HPDE6-E6E7 (cell line): Measurements from ENCODE around the gene DNAJC30.

ENCODE experiments used
- DNase-seq: peaks from one replicate; pipeline ENCODE4 v3.0.0; 2011; ENCODE audit warnings: missing footprints; ENCODE audit errors: extremely low spot score

DNAJC30 gene

GRCh38 chr7:73708961-73709549, 25.8 kb upstream of the DNAJC30 start:
- no peak for DNase-seq

GRCh38 chr7:73707045-73707631, 23.9 kb upstream of the DNAJC30 start:
- peak; percentile 38 for DNase-seq

- DNase-seq: peak; percentile 69
Measured at GRCh38 chr7:73706126-73707044, 23.1 kb upstream of the DNAJC30 start.

GRCh38 chr7:73705551-73705920, 22.3 kb upstream of the DNAJC30 start:
- DNase-seq: no peak

- DNase-seq: no peak
Measured at GRCh38 chr7:73704640-73705550, 21.6 kb upstream of the DNAJC30 start.

GRCh38 chr7:73703757-73704639, 20.7 kb upstream of the DNAJC30 start:
- no peak for DNase-seq

DNA sequence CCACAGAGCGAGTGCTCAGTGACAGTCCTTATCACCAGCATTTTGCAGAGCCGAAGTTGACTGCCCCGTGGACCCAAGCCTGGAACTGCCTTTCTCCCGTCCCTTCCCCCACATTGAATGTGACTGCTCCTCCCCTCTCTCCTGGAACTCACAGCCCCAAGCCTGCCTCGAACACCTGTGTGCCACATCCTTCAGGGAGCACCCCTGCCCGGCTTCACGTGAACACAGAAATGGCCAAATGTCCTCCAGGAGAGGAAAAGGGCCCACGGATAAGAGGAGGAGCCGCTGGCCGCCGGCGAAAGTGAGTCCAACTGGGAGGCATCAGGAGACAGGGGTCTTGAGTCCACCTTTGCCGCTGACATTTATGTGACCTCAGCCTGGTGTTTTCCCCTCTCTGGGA, 20.0 kb upstream of the DNAJC30 start:
- DNase-seq: no peak

GRCh38 chr7:73702665-73703064, 19.4 kb upstream of the DNAJC30 start:
- no peak for DNase-seq

DNA sequence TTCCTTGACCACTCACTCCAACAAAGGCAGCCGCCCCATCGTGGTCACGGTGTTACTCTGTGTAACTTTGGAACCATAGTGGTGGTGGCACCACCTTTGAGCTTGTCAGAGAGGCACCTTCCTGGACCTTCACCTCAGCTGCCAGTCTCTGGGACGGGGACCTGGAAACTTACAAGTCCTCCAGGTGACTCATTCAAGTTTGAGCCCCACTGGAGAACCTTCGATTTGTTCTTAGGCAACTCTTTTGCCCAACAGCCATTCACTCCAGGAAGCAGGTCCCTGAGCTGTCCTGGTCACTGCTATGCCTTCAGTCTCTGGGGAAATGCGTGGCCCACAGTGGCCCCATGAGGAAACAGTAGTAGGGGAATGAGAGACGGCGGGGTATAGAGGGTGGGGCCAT, 19.0 kb upstream of the DNAJC30 start:
- DNase-seq: no peak

DNA sequence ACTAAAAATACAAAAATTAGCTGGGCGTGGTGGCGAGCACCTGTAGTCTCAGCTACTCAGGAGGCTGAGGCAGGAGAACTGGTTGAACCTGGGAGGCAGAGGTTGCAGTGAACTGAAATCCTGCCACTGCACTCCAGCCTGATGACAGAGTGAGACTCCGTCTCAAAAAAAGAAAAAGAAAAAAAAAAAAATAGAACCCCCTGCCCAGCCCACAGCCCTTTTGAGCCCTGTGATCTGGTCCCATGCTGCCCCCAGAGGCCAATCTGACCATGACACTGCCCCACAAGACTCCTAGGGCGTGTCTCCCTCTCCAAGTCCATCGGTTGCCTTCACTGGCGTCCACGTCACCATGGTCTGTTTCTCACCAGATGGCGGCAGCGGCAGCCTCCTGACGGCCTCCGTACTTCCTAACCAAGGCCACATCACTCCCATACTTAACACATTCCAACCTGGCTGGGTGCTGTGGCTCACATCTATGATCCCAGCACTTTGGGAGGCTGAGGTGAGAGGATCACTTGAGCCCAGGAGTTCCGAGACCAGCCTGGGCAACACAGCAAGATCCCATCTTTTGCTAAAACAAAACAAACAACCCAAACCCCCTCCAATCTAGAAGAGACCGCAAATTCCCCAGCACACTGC, 18.2 kb upstream of the DNAJC30 start:
- no peak for DNase-seq

- no peak for DNase-seq
Measured at GRCh38 chr7:73700581-73701134, 17.4 kb upstream of the DNAJC30 start.

- no peak for DNase-seq
Measured at GRCh38 chr7:73700069-73700423, 16.8 kb upstream of the DNAJC30 start.

- DNase-seq: no peak
Measured at GRCh38 chr7:73699370-73700068, 16.3 kb upstream of the DNAJC30 start.

GRCh38 chr7:73698410-73698809, 15.2 kb upstream of the DNAJC30 start:
- no peak for DNase-seq

- no peak for DNase-seq
Measured at GRCh38 chr7:73696372-73696771, 13.1 kb upstream of the DNAJC30 start.

DNA sequence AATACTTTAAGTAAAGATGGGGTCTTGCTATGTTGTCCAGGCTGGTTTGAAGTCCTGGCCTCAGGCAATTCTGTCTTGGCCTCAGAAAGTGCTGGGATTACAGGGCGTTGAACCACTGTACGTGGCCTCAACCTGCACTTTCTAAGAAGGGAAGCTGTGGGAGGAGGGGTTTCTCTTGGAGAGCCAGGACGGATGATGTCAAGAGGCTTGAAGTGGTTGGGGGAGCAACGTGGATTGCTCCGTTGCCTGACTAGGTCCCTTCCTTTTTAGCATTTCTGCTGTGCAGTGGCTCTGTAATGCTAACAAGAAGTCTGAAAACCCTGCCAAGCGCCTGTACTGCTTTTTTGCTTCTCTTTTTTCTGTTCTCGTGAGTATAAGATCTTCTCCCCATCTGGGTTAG, 7.4 kb upstream of the DNAJC30 start:
- no peak for DNase-seq

- no peak for DNase-seq
Measured at GRCh38 chr7:73688288-73688687, 5.0 kb upstream of the DNAJC30 start.

DNA sequence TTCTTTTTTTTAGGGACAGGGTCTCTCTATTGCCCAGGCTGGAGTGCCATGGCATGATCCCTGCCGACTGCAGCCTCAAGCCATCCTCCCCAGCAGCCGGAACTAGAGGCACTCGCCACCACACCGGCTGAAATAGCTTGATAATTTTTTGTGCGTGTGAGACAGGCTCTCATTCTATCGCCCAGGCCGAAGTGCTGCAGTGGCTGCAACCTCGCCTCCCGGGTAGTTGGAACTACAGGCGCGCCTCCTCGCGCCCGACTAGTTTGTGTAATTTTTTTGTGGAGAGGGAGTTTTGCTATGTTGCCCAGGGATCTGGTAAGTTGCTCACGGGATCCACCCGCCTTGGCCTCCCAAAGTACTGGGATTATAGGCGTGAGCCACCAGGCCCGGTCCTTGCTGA, 2.1 kb upstream of the DNAJC30 start:
- no peak for DNase-seq
